Loucy (cell line): ENCODE results near the gene CT55.

ENCODE experiments used
- H2AFZ ChIP-seq: fragments of 200-600 bp; sonication (generic); 2 replicates; pipeline ENCODE4 v1.6.0; 2016; ENCODE audit warnings: antibody characterized with exemption, mild to moderate bottlenecking, low read length, moderate library complexity
- H3F3A ChIP-seq: fragments of 200-600 bp; 2 replicates; pipeline ENCODE4 v1.6.0; 2016; ENCODE audit warnings: antibody characterized with exemption, low read depth, mild to moderate bottlenecking
- H3K27me3 ChIP-seq: fragments of 200-600 bp; sonication (generic); 2 replicates; pipeline ENCODE4 v1.6.1; 2014; ENCODE audit warnings: low read length, mild to moderate bottlenecking; ENCODE audit not compliant: insufficient read depth, poor library complexity, severe bottlenecking
- H3K36me3 ChIP-seq: fragments of 200-600 bp; sonication (generic); 2 replicates; pipeline ENCODE4 v1.6.1; 2016; ENCODE audit warnings: low read length; ENCODE audit not compliant: insufficient read depth
- H3K4me1 ChIP-seq: fragments of 200-600 bp; sonication (generic); 2 replicates; pipeline ENCODE4 v1.5.1; 2014; ENCODE audit warnings: low read length, mild to moderate bottlenecking; ENCODE audit not compliant: insufficient read depth, poor library complexity, severe bottlenecking
- H3K4me2 ChIP-seq: fragments of 200-600 bp; sonication (generic); 2 replicates; pipeline ENCODE4 v1.6.0; 2014; ENCODE audit warnings: antibody characterized with exemption, low read length, low read depth, mild to moderate bottlenecking; ENCODE audit not compliant: poor library complexity, severe bottlenecking
- H3K4me3 ChIP-seq: fragments of 200-600 bp; sonication (generic); 2 replicates; pipeline ENCODE4 v1.5.1; 2014; ENCODE audit warnings: low read length, mild to moderate bottlenecking, mixed read lengths; ENCODE audit not compliant: poor library complexity, severe bottlenecking
- H3K79me2 ChIP-seq: fragments of 200-600 bp; sonication (generic); 2 replicates; pipeline ENCODE4 v1.6.1; 2014; ENCODE audit warnings: low read length; ENCODE audit not compliant: insufficient read depth
- H3K9ac ChIP-seq: fragments of 200-600 bp; sonication (generic); 2 replicates; pipeline ENCODE4 v1.6.0; 2014; ENCODE audit warnings: mild to moderate bottlenecking, low read depth, low read length, moderate library complexity; ENCODE audit not compliant: poor library complexity, severe bottlenecking
- H3K9me2 ChIP-seq: fragments of 200-600 bp; sonication (generic); replicated peaks from 2 replicates; pipeline ENCODE4 v1.6.1; 2016; ENCODE audit warnings: low read depth, low read length, mixed read lengths
- H3K9me3 ChIP-seq: fragments of 200-600 bp; sonication (generic); 2 replicates; pipeline ENCODE4 v1.6.1; 2014; ENCODE audit warnings: mild to moderate bottlenecking, antibody characterized with exemption, low read length, low read depth; ENCODE audit not compliant: insufficient read depth
- H4K20me1 ChIP-seq: fragments of 200-600 bp; sonication (generic); 2 replicates; pipeline ENCODE4 v1.6.0; 2014; ENCODE audit warnings: antibody characterized with exemption, low read length, mild to moderate bottlenecking; ENCODE audit not compliant: insufficient read depth, poor library complexity, severe bottlenecking
- EZH2phosphoT487 ChIP-seq: fragments of 200-600 bp; IDR thresholded peaks from 2 replicates; pipeline ENCODE4 v1.6.1; 2018; ENCODE audit warnings: antibody characterized with exemption, mild to moderate bottlenecking, moderate library complexity, borderline replicate concordance
- TF ChIP-seq, protein P1 (sequence below): fragments of 200-600 bp; sonication (generic); conservative IDR thresholded peaks from 2 replicates; pipeline ENCODE4 v1.5.1; 2014; ENCODE audit warnings: mild to moderate bottlenecking, antibody characterized with exemption, low read length

CT55 gene

DNA sequence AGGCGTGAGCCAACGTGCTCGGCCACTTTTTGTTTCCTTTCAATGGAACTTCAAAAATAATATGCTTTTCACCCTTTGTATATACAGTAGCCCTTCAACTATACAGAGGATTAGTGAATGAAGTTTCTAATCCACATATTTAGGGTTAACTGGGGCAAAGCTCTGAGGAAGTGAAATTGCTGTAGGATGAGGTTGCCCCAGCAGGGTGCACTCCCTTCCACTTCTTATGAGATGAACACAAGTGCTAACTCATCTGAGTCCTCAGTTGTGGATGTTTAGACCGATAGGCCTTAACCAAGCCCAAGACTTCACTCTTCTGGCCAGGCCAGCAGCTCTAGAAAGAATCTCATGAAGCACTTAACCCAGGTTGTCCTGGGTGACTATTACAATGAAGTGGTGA lies 29.1 kb upstream of the CT55 start:
- Histone ChIP-seq H3K4me1 (no peaks in the 10 kb centered on the region), H3K9ac (no peak overlapping the region), H3F3A (no peaks in the 10 kb centered on the region), H3K79me2 (no peaks in the 10 kb centered on the region), H3K36me3 (no peaks in the 10 kb centered on the region), H3K4me2 (no peak overlapping the region), H3K9me3 (no peaks in the 10 kb centered on the region), H3K4me3 (no peak overlapping the region), H3K9me2 (no peaks in the 10 kb centered on the region), H4K20me1 (no peaks in the 10 kb centered on the region), H2AFZ (no peak overlapping the region), H3K27me3 (no peaks in the 10 kb centered on the region)
- TF ChIP-seq, protein P1, sequence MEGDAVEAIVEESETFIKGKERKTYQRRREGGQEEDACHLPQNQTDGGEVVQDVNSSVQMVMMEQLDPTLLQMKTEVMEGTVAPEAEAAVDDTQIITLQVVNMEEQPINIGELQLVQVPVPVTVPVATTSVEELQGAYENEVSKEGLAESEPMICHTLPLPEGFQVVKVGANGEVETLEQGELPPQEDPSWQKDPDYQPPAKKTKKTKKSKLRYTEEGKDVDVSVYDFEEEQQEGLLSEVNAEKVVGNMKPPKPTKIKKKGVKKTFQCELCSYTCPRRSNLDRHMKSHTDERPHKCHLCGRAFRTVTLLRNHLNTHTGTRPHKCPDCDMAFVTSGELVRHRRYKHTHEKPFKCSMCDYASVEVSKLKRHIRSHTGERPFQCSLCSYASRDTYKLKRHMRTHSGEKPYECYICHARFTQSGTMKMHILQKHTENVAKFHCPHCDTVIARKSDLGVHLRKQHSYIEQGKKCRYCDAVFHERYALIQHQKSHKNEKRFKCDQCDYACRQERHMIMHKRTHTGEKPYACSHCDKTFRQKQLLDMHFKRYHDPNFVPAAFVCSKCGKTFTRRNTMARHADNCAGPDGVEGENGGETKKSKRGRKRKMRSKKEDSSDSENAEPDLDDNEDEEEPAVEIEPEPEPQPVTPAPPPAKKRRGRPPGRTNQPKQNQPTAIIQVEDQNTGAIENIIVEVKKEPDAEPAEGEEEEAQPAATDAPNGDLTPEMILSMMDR: no peak
- no peak for TF ChIP-seq EZH2phosphoT487

DNA sequence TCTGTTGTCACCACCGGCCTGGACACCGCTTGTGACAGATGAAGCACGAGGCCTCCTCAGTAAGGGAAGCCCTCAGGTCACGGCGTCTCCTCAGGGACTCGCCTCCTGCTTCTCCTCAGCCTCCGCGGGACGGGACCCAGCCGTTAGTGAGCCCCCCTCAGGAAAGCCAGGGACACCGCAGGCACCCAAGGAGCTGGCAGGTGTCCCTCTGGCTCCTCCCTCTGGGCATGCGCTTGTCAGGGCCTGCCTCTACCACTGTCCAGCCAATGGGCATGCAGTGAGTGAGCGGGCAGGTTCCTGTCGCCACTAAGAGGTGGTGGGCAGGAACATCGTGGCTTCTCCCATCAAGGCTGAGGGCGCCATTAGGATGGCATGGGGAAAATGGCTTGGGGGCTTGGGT lies 23.5 kb upstream of the CT55 start:
- no peaks in the 10 kb centered on the region for H3K4me1 ChIP-seq
- H2AFZ ChIP-seq: no peak overlapping the region
- H3K4me3 ChIP-seq: no peak overlapping the region
- no peaks in the 10 kb centered on the region for H3K27me3 ChIP-seq
- H3K9ac ChIP-seq: no peak overlapping the region
- no peaks in the 10 kb centered on the region for H4K20me1 ChIP-seq
- H3K79me2 ChIP-seq: no peaks in the 10 kb centered on the region
- no peak overlapping the region for H3K4me2 ChIP-seq
- H3K9me3 ChIP-seq: no peaks in the 10 kb centered on the region
- no peak for TF ChIP-seq EZH2phosphoT487
- TF ChIP-seq, protein P1: no peak
- H3F3A ChIP-seq: no peaks in the 10 kb centered on the region
- no peaks in the 10 kb centered on the region for H3K36me3 ChIP-seq
- H3K9me2 ChIP-seq: no peaks in the 10 kb centered on the region

DNA sequence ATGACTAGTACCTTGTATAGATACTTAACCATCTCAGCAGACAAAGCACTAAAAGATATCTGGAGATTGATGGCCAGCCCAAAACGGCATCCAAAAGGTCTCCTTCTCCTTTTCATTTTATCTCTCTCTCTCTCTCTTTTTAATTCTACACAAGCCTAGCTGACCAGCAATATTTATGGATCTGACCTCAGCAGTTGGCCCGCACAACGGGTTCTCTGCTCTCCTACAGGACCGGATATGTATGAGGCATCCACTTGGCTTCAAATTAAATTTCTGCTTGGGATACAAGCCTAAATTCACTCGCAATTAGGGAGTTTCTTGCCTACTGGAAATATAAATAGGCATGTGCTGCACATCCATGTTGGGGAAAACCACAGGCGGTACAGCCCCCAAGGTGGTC lies 22.5 kb upstream of the CT55 start:
- H3K9ac ChIP-seq: no peak overlapping the region
- H3K4me1 ChIP-seq: no peaks in the 10 kb centered on the region
- no peaks in the 10 kb centered on the region for H4K20me1 ChIP-seq
- TF ChIP-seq EZH2phosphoT487: no peak
- TF ChIP-seq, protein P1: no peak
- H3K9me3 ChIP-seq: no peaks in the 10 kb centered on the region
- no peaks in the 10 kb centered on the region for H3K36me3 ChIP-seq
- no peak overlapping the region for H2AFZ ChIP-seq
- H3K4me2 ChIP-seq: no peak overlapping the region
- no peaks in the 10 kb centered on the region for H3K9me2 ChIP-seq
- no peaks in the 10 kb centered on the region for H3F3A ChIP-seq
- no peaks in the 10 kb centered on the region for H3K27me3 ChIP-seq
- H3K79me2 ChIP-seq: no peaks in the 10 kb centered on the region
- H3K4me3 ChIP-seq: no peak overlapping the region
